OCI-LY1 (cell line): ENCODE results near the gene PPM1F.

Experiments
- EZH2 ChIP-seq: fragments of 200-600 bp; sonication (generic), shearing (Covaris generic); IDR thresholded peaks from 2 replicates; pipeline ENCODE4 v1.8.0; 2017; ENCODE audit warnings: borderline replicate concordance, mixed run types, mild to moderate bottlenecking, antibody characterized with exemption, low read length, moderate library complexity, mixed read lengths
- TF ChIP-seq, protein P1 (sequence below): fragments of 200-600 bp; sonication (generic), shearing (Covaris generic); IDR thresholded peaks from 2 replicates; pipeline ENCODE4 v1.5.1; 2017; ENCODE audit warnings: mild to moderate bottlenecking, antibody characterized with exemption, low read length, moderate library complexity, mixed read lengths

DNA sequence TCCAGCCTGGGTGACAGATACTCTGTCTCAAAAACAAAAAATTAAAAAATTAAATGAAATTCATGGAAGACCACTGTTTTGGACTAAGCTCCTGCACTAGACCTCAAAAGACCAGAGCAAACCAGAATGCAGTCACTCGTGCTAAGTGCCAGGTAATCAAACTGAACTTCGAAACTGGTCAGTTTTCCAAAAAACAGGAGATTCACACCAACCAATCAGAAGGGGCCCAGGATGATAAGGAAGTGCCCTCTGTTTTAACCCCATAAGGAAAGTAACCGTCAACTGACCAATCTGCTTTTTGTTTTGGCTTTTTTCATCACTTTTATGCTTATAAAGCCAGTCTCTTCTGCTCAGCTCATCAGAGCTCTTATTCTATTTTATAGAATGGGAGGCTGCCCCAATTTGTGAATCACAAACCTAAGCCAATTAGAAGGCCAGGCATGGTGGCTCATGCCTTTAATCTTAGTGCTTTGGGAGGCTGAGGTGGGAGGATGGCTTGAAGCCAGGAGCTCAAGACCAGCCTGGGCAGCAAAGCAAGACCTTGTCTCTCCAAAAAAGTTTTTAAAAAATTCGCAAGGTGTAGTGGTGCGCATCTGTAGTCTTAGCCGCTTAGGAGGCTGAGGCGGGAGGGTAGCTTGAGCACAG lies 40.1 kb upstream of the PPM1F start:
- TF ChIP-seq, protein P1, sequence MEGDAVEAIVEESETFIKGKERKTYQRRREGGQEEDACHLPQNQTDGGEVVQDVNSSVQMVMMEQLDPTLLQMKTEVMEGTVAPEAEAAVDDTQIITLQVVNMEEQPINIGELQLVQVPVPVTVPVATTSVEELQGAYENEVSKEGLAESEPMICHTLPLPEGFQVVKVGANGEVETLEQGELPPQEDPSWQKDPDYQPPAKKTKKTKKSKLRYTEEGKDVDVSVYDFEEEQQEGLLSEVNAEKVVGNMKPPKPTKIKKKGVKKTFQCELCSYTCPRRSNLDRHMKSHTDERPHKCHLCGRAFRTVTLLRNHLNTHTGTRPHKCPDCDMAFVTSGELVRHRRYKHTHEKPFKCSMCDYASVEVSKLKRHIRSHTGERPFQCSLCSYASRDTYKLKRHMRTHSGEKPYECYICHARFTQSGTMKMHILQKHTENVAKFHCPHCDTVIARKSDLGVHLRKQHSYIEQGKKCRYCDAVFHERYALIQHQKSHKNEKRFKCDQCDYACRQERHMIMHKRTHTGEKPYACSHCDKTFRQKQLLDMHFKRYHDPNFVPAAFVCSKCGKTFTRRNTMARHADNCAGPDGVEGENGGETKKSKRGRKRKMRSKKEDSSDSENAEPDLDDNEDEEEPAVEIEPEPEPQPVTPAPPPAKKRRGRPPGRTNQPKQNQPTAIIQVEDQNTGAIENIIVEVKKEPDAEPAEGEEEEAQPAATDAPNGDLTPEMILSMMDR, result no peak
- no peak for TF ChIP-seq EZH2
